IMR-90 (cell line): Measurements from ENCODE around the gene CD2. TPM values are rescaled to one million over a fixed set of nuclear protein-coding genes. Genes with fewer than 3 reads are reported as not detected.

ENCODE experiments used
- ATAC-seq: fragments of 200-7000 bp; cut with Tn5 transposase; 2 replicates; pipeline ENCODE4 v1.9.1; 2020; ENCODE audit warnings: low read depth, mild to moderate bottlenecking, moderate library complexity
- BruUV-seq: library from RNA; stranded (reverse); fragments of 400-500 nt; replicated peaks from 2 replicates; lab custom pipeline; 2021; lab: Mats Ljungman, UMichigan
- CTCF ChIA-PET: fragments of 300-600 bp; formaldehyde crosslinking; extraction: SDS; loops from one replicate; lab custom pipeline; 2021; ENCODE audit warnings: antibody characterized with exemption; lab: Yijun Ruan, JAX
- POLR2A ChIA-PET: fragments of 300-600 bp; sonication (Branson Sonifier 250); formaldehyde crosslinking; loops from one replicate; lab custom pipeline; 2022; ENCODE audit warnings: antibody characterized with exemption; ENCODE audit not compliant: unreplicated experiment; lab: Charles Lee
- DNase-seq: peaks from one replicate; pipeline ENCODE4 v3.0.0; 2013
- H2AFZ ChIP-seq: replicated peaks from 2 replicates; pipeline ENCODE3; 2013; ENCODE audit warnings: low read length, mild to moderate bottlenecking; ENCODE audit not compliant: poor library complexity
- H2AK5ac ChIP-seq: 2 replicates; pipeline ENCODE4 v1.6.1; 2013; ENCODE audit warnings: low read depth, low read length, inconsistent platforms
- H2AK9ac ChIP-seq: replicated peaks from 2 replicates; pipeline ENCODE3; 2013; ENCODE audit warnings: mild to moderate bottlenecking, low read depth, low read length, moderate library complexity; ENCODE audit not compliant: poor library complexity
- H2BK120ac ChIP-seq: 2 replicates; pipeline ENCODE4 v1.6.1; 2013; ENCODE audit warnings: low read depth, low read length, inconsistent platforms
- H2BK15ac ChIP-seq: 3 replicates; pipeline ENCODE4 v1.6.1; 2013; ENCODE audit warnings: low read depth, low read length, inconsistent platforms
- H2BK20ac ChIP-seq: 2 replicates; pipeline ENCODE4 v1.6.1; 2013; ENCODE audit warnings: low read depth, mild to moderate bottlenecking, inconsistent platforms, low read length, moderate library complexity
- H2BK5ac ChIP-seq: 2 replicates; pipeline ENCODE4 v1.6.1; 2013; ENCODE audit warnings: mild to moderate bottlenecking, low read depth, low read length, inconsistent platforms; ENCODE audit not compliant: poor library complexity, severe bottlenecking
- H3K14ac ChIP-seq: replicated peaks from 2 replicates; pipeline ENCODE4 v1.6.1; 2013; ENCODE audit warnings: low read depth, low read length, inconsistent platforms
- H3K18ac ChIP-seq: 2 replicates; pipeline ENCODE4 v1.6.1; 2013; ENCODE audit warnings: low read depth, low read length, control low read depth
- H3K23ac ChIP-seq: 2 replicates; pipeline ENCODE4 v1.6.1; 2013; ENCODE audit warnings: low read depth, low read length, inconsistent platforms
- H3K27ac ChIP-seq: 2 replicates; pipeline ENCODE4 v1.5.1; 2013; ENCODE audit warnings: mild to moderate bottlenecking, control low read depth, low read length; ENCODE audit not compliant: insufficient read depth
- H3K27me3 ChIP-seq: 2 replicates; pipeline ENCODE4 v1.6.1; 2013; ENCODE audit warnings: low read length; ENCODE audit not compliant: control insufficient read depth, insufficient read depth
- H3K36me3 ChIP-seq: 2 replicates; pipeline ENCODE4 v1.6.1; 2013; ENCODE audit warnings: low read length, mixed read lengths; ENCODE audit not compliant: control insufficient read depth, insufficient read depth
- H3K4ac ChIP-seq: 2 replicates; pipeline ENCODE4 v1.6.1; 2013; ENCODE audit warnings: low read depth, low read length, inconsistent platforms
- H3K4me1 ChIP-seq: 2 replicates; pipeline ENCODE4 v1.6.1; 2013; ENCODE audit warnings: low read length, mixed read lengths; ENCODE audit not compliant: control insufficient read depth, insufficient read depth
- H3K4me2 ChIP-seq: 2 replicates; pipeline ENCODE4 v1.6.1; 2013; ENCODE audit warnings: low read depth, mild to moderate bottlenecking, control low read depth, low read length, moderate library complexity
- H3K4me3 ChIP-seq: 2 replicates; pipeline ENCODE4 v1.5.1; 2013; ENCODE audit warnings: low read depth, mild to moderate bottlenecking, control low read depth, low read length, moderate library complexity; ENCODE audit not compliant: insufficient read depth
- H3K56ac ChIP-seq: 2 replicates; pipeline ENCODE4 v1.6.1; 2013; ENCODE audit warnings: low read length, inconsistent platforms; ENCODE audit not compliant: insufficient read depth; ENCODE audit errors: extremely low read depth
- H3K79me1 ChIP-seq, 2 experiments: 2 replicates each; pipeline ENCODE4 v1.6.1; 2013; ENCODE audit warnings: low read length in 2 of 2, inconsistent platforms in 1 of 2, low read depth in 1 of 2
- H3K9ac ChIP-seq: 2 replicates; pipeline ENCODE4 v1.6.1; 2013; ENCODE audit warnings: low read depth, low read length, control low read depth
- H3K9me1 ChIP-seq: 2 replicates; pipeline ENCODE4 v1.6.1; 2013; ENCODE audit warnings: low read length, inconsistent platforms; ENCODE audit not compliant: insufficient read depth
- H3K9me3 ChIP-seq: 2 replicates; pipeline ENCODE4 v1.6.1; 2013; ENCODE audit warnings: low read length; ENCODE audit not compliant: control insufficient read depth, insufficient read depth
- H4K20me1 ChIP-seq: 2 replicates; pipeline ENCODE4 v1.6.1; 2013; ENCODE audit warnings: low read length, inconsistent platforms; ENCODE audit not compliant: insufficient read depth
- H4K5ac ChIP-seq: 2 replicates; pipeline ENCODE4 v1.6.1; 2013; ENCODE audit warnings: mild to moderate bottlenecking, low read depth, low read length, control low read depth
- H4K8ac ChIP-seq, 2 experiments: 2 replicates each; pipeline ENCODE4 v1.6.1; 2013; ENCODE audit warnings: low read depth in 2 of 2, low read length in 2 of 2, control low read depth in 1 of 2, inconsistent platforms in 1 of 2
- H4K91ac ChIP-seq: 2 replicates; pipeline ENCODE4 v1.6.1; 2013; ENCODE audit warnings: low read depth, low read length, inconsistent platforms; ENCODE audit not compliant: insufficient read depth
- BHLHE40 ChIP-seq: fragments of 150-350 bp; IDR thresholded peaks from 2 replicates; pipeline ENCODE4 v1.6.1; 2016; ENCODE audit warnings: mild to moderate bottlenecking, low read depth, low read length
- CEBPB ChIP-seq: IDR thresholded peaks from 2 replicates; pipeline ENCODE4 v1.6.1; 2012; ENCODE audit warnings: low read depth, low read length, improper control_type of control experiment
- CHD1 ChIP-seq: IDR thresholded peaks from 2 replicates; pipeline ENCODE4 v1.6.1; 2012; ENCODE audit warnings: low read depth, low read length, improper control_type of control experiment
- CTCF ChIP-seq: conservative IDR thresholded peaks from 2 replicates; pipeline ENCODE4 v1.5.1; 2012; ENCODE audit warnings: mild to moderate bottlenecking, low read depth, low read length, improper control_type of control experiment
- FOS ChIP-seq: fragments of 150-350 bp; IDR thresholded peaks from 2 replicates; pipeline ENCODE4 v1.6.1; 2016; ENCODE audit warnings: low read depth, low read length
- MAFK ChIP-seq: IDR thresholded peaks from 2 replicates; pipeline ENCODE4 v1.6.1; 2012; ENCODE audit warnings: low read depth, low read length, improper control_type of control experiment
- MAZ ChIP-seq: IDR thresholded peaks from 2 replicates; pipeline ENCODE4 v1.6.1; 2012; ENCODE audit warnings: low read depth, mild to moderate bottlenecking, low read length, improper control_type of control experiment, moderate library complexity, borderline replicate concordance
- NFE2L2 ChIP-seq: fragments of 150-350 bp; IDR thresholded peaks from 2 replicates; pipeline ENCODE4 v1.6.1; 2016; ENCODE audit warnings: low read depth, mild to moderate bottlenecking, low read length
- POLR2A ChIP-seq: IDR thresholded peaks from 2 replicates; pipeline ENCODE4 v1.6.1; 2012; ENCODE audit warnings: mild to moderate bottlenecking, low read depth, low read length
- RCOR1 ChIP-seq: IDR thresholded peaks from 2 replicates; pipeline ENCODE4 v1.6.1; 2012; ENCODE audit warnings: mild to moderate bottlenecking, low read length, improper control_type of control experiment; ENCODE audit not compliant: insufficient replicate concordance
- WGBS, 2 experiments: methylation state at CpG; one replicate each; pipeline versions ENCODE4 v1.1.5 to v1.1.7; 2013; ENCODE audit warnings: missing lambda C conversion rate in 2 of 2; ENCODE audit not compliant: insufficient read length in 1 of 2; ENCODE audit errors: extremely low coverage in 2 of 2; 5-methylcytosine and 5-hydroxymethylcytosine counted together
- dilution Hi-C: fragments of 300-500 bp; cut with HindIII; formaldehyde crosslinking; loops from one replicate; pipeline ENCODE4 v1.14.3; 2018; ENCODE audit warnings: low sequenced_read_pairs; ENCODE audit not compliant: unreplicated experiment
- in situ Hi-C: fragments of 300-500 bp; cut with MboI; formaldehyde crosslinking; loops from 3 replicates; pipeline ENCODE4 v1.14.3; 2019; ENCODE audit warnings: low sequenced_read_pairs, inconsistent platforms, mixed read lengths
- intact Hi-C: fragments of 100-400 bp; cut with micrococcal nuclease; formaldehyde crosslinking; loops from 2 replicates; pipeline ENCODE4 v1.10.0; 2022
- polyA plus RNA-seq, 3 experiments: library from polyadenylated mRNA; depleted of rRNA; stranded (reverse); fragments of >200 nt; gene quantifications; 2 replicates each; pipeline ENCODE4 v1.2.3, GENCODE V29; 2012; ENCODE audit warnings: low replicate concordance in 1 of 3
- total RNA-seq: library from RNA; depleted of rRNA; stranded (reverse); fragments of >200 nt; gene quantifications from 2 replicates; pipeline ENCODE4 v1.2.3, GENCODE V29; 2012
- TF ChIP-seq, protein P1 (sequence below): fragments of 150-350 bp; IDR thresholded peaks from 2 replicates; pipeline ENCODE4 v1.6.1; 2017; ENCODE audit warnings: mild to moderate bottlenecking, antibody characterized with exemption, low read length, low read depth
- TF ChIP-seq, protein P2 (sequence below): fragments of 150-350 bp; IDR thresholded peaks from 2 replicates; pipeline ENCODE4 v1.6.1; 2016; ENCODE audit warnings: low read depth, mild to moderate bottlenecking, low read length, moderate library complexity, borderline replicate concordance

CD2 gene
- total and polyA plus RNA-seq, 2 of the 4 experiments (the other 2 are of a cell fraction) = not detected

- no peak overlapping the region for H4K5ac ChIP-seq
- H4K91ac ChIP-seq = no peak overlapping the region
- DNase-seq (no peak), ATAC-seq (no peak)
- in situ Hi-C loops (no loop called here), dilution Hi-C loops (no loop called here), intact Hi-C loops (no loop called here)
- no peak overlapping the region for H2BK120ac ChIP-seq
- BruUV-seq = no TSS peak
- H3K9me3 ChIP-seq = no peaks in the 10 kb centered on the region
- no peak overlapping the region for H3K9ac ChIP-seq
- CTCF ChIA-PET = no interaction called here
- TF ChIP-seq POLR2A = no peak
- no peak for TF ChIP-seq CEBPB
- no peak for TF ChIP-seq CTCF
- TF ChIP-seq, protein P1, sequence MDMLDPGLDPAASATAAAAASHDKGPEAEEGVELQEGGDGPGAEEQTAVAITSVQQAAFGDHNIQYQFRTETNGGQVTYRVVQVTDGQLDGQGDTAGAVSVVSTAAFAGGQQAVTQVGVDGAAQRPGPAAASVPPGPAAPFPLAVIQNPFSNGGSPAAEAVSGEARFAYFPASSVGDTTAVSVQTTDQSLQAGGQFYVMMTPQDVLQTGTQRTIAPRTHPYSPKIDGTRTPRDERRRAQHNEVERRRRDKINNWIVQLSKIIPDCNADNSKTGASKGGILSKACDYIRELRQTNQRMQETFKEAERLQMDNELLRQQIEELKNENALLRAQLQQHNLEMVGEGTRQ = no peak
- TF ChIP-seq NFE2L2 = no peak
- no peak for TF ChIP-seq RCOR1
- TF ChIP-seq MAZ = no peak
- no peak for TF ChIP-seq FOS
- no peak for TF ChIP-seq BHLHE40
- TF ChIP-seq, protein P2, sequence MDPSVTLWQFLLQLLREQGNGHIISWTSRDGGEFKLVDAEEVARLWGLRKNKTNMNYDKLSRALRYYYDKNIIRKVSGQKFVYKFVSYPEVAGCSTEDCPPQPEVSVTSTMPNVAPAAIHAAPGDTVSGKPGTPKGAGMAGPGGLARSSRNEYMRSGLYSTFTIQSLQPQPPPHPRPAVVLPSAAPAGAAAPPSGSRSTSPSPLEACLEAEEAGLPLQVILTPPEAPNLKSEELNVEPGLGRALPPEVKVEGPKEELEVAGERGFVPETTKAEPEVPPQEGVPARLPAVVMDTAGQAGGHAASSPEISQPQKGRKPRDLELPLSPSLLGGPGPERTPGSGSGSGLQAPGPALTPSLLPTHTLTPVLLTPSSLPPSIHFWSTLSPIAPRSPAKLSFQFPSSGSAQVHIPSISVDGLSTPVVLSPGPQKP = no peak
- TF ChIP-seq MAFK = no peak
- TF ChIP-seq CHD1 = no peak
- no peak overlapping the region for H2BK20ac ChIP-seq
- H4K8ac ChIP-seq = no peak overlapping the region
- no peak overlapping the region for H3K4ac ChIP-seq
- H2AK9ac ChIP-seq = no peak overlapping the region
- H2BK5ac ChIP-seq = no peak overlapping the region
- POLR2A ChIA-PET = interaction anchor here (0.6 kb wide), 1 partner anchor 1050 kb away, joined by 10 read pairs; no protein-coding TSS in a partner anchor
- H2AK5ac ChIP-seq = no peak overlapping the region
- no peak overlapping the region for H3K27ac ChIP-seq
- no peak overlapping the region for H3K18ac ChIP-seq
- H3K4me3 ChIP-seq = no peak overlapping the region
- no peak overlapping the region for H2BK15ac ChIP-seq
- no peaks in the 10 kb centered on the region for H3K9me1 ChIP-seq
- H4K20me1 ChIP-seq = no peaks in the 10 kb centered on the region
- H3K23ac ChIP-seq = no peak overlapping the region
- H3K79me1 ChIP-seq = no peaks in the 10 kb centered on the region
- no peaks in the 10 kb centered on the region for H3K36me3 ChIP-seq
- H3K14ac ChIP-seq = no peak overlapping the region
- 20% methylated on average over 1 of the region's 4 CpGs; no CpG with 5 or more reads in 1 of the 2 experiments for WGBS, 2 experiments
- no peak overlapping the region for H2AFZ ChIP-seq
- no peak overlapping the region for H3K56ac ChIP-seq
- H3K4me1 ChIP-seq = no peaks in the 10 kb centered on the region
- no peaks in the 10 kb centered on the region for H3K27me3 ChIP-seq
- no peak overlapping the region for H3K4me2 ChIP-seq
Measured at GRCh38 chr1:116760996-116761665, 6.9 kb downstream of the CD2 start.
